Thyroid gland (tissue), 4 donors: ENCODE data around the gene E2F1. TPM values are rescaled to one million over a fixed set of nuclear protein-coding genes. Genes with fewer than 3 reads are reported as not detected.

Experiments
- DNase-seq, 2 donors: peaks; one replicate each; pipeline ENCODE4 v3.0.0-alpha.2; 2019
- H3K27ac ChIP-seq, 3 donors: fragments of 200-600 bp; sonication (generic); 1 replicate in 2 of 3; 2 replicates in 1 of 3; pipeline ENCODE4 v1.5.1; 2016 to 2019; ENCODE audit warnings: mild to moderate bottlenecking in 1 of 3, moderate library complexity in 1 of 3
- H3K27me3 ChIP-seq: fragments of 200-600 bp; sonication (generic); one replicate; pipeline ENCODE4 v1.5.1; 2019
- H3K36me3 ChIP-seq, 2 donors: fragments of 200-600 bp; sonication (generic); one replicate each; pipeline ENCODE4 v1.5.1; 2016 to 2019
- H3K4me1 ChIP-seq, 2 donors: fragments of 200-600 bp; sonication (generic); one replicate each; pipeline ENCODE4 v1.5.1; 2017 to 2019
- H3K4me3 ChIP-seq, 3 donors: fragments of 200-600 bp; sonication (generic); replicated peaks in 1 of 3; 1 replicate in 2 of 3; 2 replicates in 1 of 3; pipeline ENCODE4 v1.5.1; 2016; ENCODE audit warnings: mild to moderate bottlenecking in 1 of 3
- H3K9me3 ChIP-seq: fragments of 200-600 bp; sonication (generic); one replicate; pipeline ENCODE4 v1.5.1; 2017
- POLR2A ChIP-seq, 2 donors: fragments of 450-650 bp; IDR thresholded peaks; one replicate each; pipeline ENCODE4 v1.6.1; 2017; ENCODE audit warnings: antibody characterized with exemption in 2 of 2, mild to moderate bottlenecking in 2 of 2, moderate library complexity in 1 of 2
- WGBS, 2 donors: methylation state at CpG; one replicate each; pipeline ENCODE4 v1.1.5; 2017; 5-methylcytosine and 5-hydroxymethylcytosine counted together
- intact Hi-C: fragments of 100-400 bp; cut with DNase I; formaldehyde crosslinking; loops from one replicate; pipeline ENCODE4 v1.15.1; 2023
- total RNA-seq, 4 donors: library from RNA; depleted of rRNA; stranded (reverse); fragments of >200 nt; gene quantifications; one replicate each; pipeline ENCODE4 v1.2.3, GENCODE V29; 2016
- TF ChIP-seq, protein P1 (sequence below), 6 experiments: fragments of 200-600 bp in 3 of 6; fragments of 450-650 bp in 3 of 6; sonication (generic) in 3 of 6; IDR thresholded peaks; one replicate each; pipeline ENCODE4 v1.5.1; 2016 to 2019; ENCODE audit warnings: antibody characterized with exemption in 6 of 6, mild to moderate bottlenecking in 2 of 6, inconsistent platforms in 1 of 6, moderate library complexity in 1 of 6

The E2F1 gene
- total RNA-seq, 4 donors from 2014 or later = 0.42 to 0.89 (median 0.67) TPM; not detected in 1

DNA sequence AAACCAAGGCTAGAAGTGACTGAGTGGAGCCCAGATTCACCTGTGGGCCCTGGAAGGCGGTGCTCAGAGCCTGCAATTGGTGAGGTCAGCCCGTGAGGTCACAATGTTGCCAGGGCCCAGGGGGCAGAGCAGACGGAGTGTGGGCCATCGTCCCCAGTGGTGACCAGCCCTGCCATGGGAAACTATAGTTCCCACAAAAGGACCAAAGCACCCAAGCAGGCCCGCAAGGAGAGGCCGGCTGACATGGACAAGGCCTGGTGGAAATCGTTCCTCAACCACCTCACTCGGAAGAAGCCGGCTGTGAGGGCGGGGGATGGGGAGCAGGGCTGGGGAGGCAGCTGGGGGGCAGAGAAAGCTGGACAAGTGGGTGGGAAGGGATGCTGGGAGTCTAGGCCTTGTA is 24.0 kb downstream of the E2F1 start, which contains the start of gene C20orf144:
Gene C20orf144, plus strand, starts transcription at position 156 of the 400 bp plus-strand sequence. Its CDS starts 19 bp downstream, at position 175.
- peaks cover 11 to 12% of the 10 kb centered on the region in 2 donors for H3K36me3 ChIP-seq
- peaks cover 10 to 22% of the 10 kb centered on the region in 2 donors for H3K4me1 ChIP-seq
- no peak for TF ChIP-seq POLR2A (IDR thresholded peaks at IDR 0.05)
- TF ChIP-seq, protein P1, sequence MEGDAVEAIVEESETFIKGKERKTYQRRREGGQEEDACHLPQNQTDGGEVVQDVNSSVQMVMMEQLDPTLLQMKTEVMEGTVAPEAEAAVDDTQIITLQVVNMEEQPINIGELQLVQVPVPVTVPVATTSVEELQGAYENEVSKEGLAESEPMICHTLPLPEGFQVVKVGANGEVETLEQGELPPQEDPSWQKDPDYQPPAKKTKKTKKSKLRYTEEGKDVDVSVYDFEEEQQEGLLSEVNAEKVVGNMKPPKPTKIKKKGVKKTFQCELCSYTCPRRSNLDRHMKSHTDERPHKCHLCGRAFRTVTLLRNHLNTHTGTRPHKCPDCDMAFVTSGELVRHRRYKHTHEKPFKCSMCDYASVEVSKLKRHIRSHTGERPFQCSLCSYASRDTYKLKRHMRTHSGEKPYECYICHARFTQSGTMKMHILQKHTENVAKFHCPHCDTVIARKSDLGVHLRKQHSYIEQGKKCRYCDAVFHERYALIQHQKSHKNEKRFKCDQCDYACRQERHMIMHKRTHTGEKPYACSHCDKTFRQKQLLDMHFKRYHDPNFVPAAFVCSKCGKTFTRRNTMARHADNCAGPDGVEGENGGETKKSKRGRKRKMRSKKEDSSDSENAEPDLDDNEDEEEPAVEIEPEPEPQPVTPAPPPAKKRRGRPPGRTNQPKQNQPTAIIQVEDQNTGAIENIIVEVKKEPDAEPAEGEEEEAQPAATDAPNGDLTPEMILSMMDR (IDR thresholded peaks at IDR 0.05) = no peak
- intact Hi-C loops = no loop called here
- no peaks in the 10 kb centered on the region for H3K27me3 ChIP-seq
- H3K9me3 ChIP-seq = no peaks in the 10 kb centered on the region
- peak within 1 kb of the TSS; percentile 36 to 66 (median 54) for H3K4me3 ChIP-seq
- H3K27ac ChIP-seq = peak within 1 kb of the TSS in 2 of 3 donors; percentile 83 to 89
- DNase-seq = no peak
- 90 to 94% methylated on average over 10 of the region's 10 CpGs for WGBS, 2 donors

GRCh38 chr20:33660685-33661058 is 25.5 kb downstream of the E2F1 start:
- no peaks in the 10 kb centered on the region for H3K27me3 ChIP-seq
- no peaks in the 10 kb centered on the region for H3K9me3 ChIP-seq
- H3K36me3 ChIP-seq = peaks cover 12 to 17% of the 10 kb centered on the region in 2 donors
- intact Hi-C loops = no loop called here
- H3K27ac ChIP-seq = no peak overlapping the region
- no peak for DNase-seq
- TF ChIP-seq POLR2A (IDR thresholded peaks at IDR 0.05) = no peak
- TF ChIP-seq, protein P1 (IDR thresholded peaks at IDR 0.05) = no peak
- WGBS, 2 donors = 90 to 94% methylated on average over 7 of the region's 7 CpGs
- H3K4me1 ChIP-seq = peaks cover 4 to 11% of the 10 kb centered on the region in 2 donors
- no peak overlapping the region for H3K4me3 ChIP-seq

GRCh38 chr20:33660035-33660684 is 26.0 kb downstream of the E2F1 start:
- H3K27ac ChIP-seq = no peak overlapping the region
- 83 to 96% methylated on average over 8 to 21 of the region's 21 CpGs for WGBS, 2 donors
- H3K4me3 ChIP-seq = no peak overlapping the region
- peaks cover 12 to 17% of the 10 kb centered on the region in 2 donors for H3K36me3 ChIP-seq
- H3K27me3 ChIP-seq = no peaks in the 10 kb centered on the region
- no peak for DNase-seq
- H3K9me3 ChIP-seq = no peaks in the 10 kb centered on the region
- no peak for TF ChIP-seq POLR2A (IDR thresholded peaks at IDR 0.05)
- TF ChIP-seq, protein P1 (IDR thresholded peaks at IDR 0.05) = no peak
- peaks cover 4 to 11% of the 10 kb centered on the region in 2 donors for H3K4me1 ChIP-seq
- intact Hi-C loops = no loop called here

GRCh38 chr20:33659341-33660034 is 26.7 kb downstream of the E2F1 start:
- no peaks in the 10 kb centered on the region for H3K27me3 ChIP-seq
- H3K4me1 ChIP-seq = peaks cover 4 to 11% of the 10 kb centered on the region in 2 donors
- H3K9me3 ChIP-seq = no peaks in the 10 kb centered on the region
- DNase-seq = no peak
- intact Hi-C loops = no loop called here
- H3K36me3 ChIP-seq = peaks cover 12 to 17% of the 10 kb centered on the region in 2 donors
- H3K27ac ChIP-seq = no peak overlapping the region
- H3K4me3 ChIP-seq = no peak overlapping the region
- WGBS, 2 donors = 92% methylated on average over 22 of the region's 32 CpGs; no CpG with 5 or more reads in 1 of the 2 donors
- TF ChIP-seq, protein P1 (IDR thresholded peaks at IDR 0.05) = no peak
- no peak for TF ChIP-seq POLR2A (IDR thresholded peaks at IDR 0.05)

DNA sequence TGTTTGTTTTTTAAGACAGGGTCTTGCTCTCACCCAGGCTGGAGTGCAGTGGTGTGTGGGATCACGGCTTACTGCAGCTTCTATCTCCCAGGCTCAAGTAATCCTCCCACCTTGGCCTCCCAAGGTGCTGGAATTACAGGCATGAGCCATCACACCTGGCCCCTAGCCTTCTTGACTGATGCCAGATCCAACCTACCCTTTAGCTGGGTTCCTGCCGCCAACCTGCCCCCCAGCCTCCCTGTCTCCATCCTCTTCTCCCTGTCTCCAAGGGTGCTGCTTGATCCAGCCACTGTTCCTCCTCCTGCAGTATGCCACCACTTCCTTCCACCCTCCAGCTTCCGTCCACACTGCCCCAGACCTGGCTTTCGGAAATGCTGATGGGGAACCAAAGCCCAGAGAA is 27.3 kb downstream of the E2F1 start:
- no peak overlapping the region for H3K27ac ChIP-seq
- WGBS, 2 donors = 96 to 98% methylated on average over 4 of the region's 4 CpGs
- intact Hi-C loops = no loop called here
- no peak for TF ChIP-seq POLR2A (IDR thresholded peaks at IDR 0.05)
- TF ChIP-seq, protein P1 (IDR thresholded peaks at IDR 0.05) = no peak
- H3K36me3 ChIP-seq = peaks cover 12 to 17% of the 10 kb centered on the region in 2 donors
- H3K4me1 ChIP-seq = peaks cover 4 to 8% of the 10 kb centered on the region in 2 donors
- DNase-seq = no peak
- H3K4me3 ChIP-seq = no peak overlapping the region
- H3K27me3 ChIP-seq = no peaks in the 10 kb centered on the region
- no peaks in the 10 kb centered on the region for H3K9me3 ChIP-seq
